KBM-7 (cell line): ENCODE measurements around the gene CREG1.
A peak's percentile ranks its signal among the peaks of the same experiment; 100 is the strongest.
"Not testable (repeated sequence)": the region's sequence is repeated elsewhere in the genome, so short reads cannot be mapped to it uniquely, and the experiment has no call there.

Experiments used
- DNase-seq: peaks from one replicate; pipeline ENCODE4 v3.0.0-alpha.2; 2015
- in situ Hi-C: fragments of 300-500 bp; cut with MboI; formaldehyde crosslinking; loops from 2 replicates; pipeline ENCODE4 v1.14.3; 2020; ENCODE audit warnings: low sequenced_read_pairs, low pct_unique_long_range_greater_than_20kb, mixed read lengths

Gene CREG1

GRCh38 chr1:167566766-167567165 is 13.2 kb upstream of the CREG1 start:
- no peak for DNase-seq
- in situ Hi-C loops, result no loop called here

- in situ Hi-C loops, result no loop called here
- no peak for DNase-seq
Measured at GRCh38 chr1:167565922-167566321, 12.4 kb upstream of the CREG1 start.

GRCh38 chr1:167564612-167565270 is 11.2 kb upstream of the CREG1 start:
- peak; percentile 67 for DNase-seq
- in situ Hi-C loops, result no loop called here

- DNase-seq, result no peak
- in situ Hi-C loops, result no loop called here
Measured at GRCh38 chr1:167563579-167564246, 10.2 kb upstream of the CREG1 start.

GRCh38 chr1:167562702-167563101 is 9.1 kb upstream of the CREG1 start:
- in situ Hi-C loops, result no loop called here
- DNase-seq, result no peak

GRCh38 chr1:167561753-167562152 is 8.2 kb upstream of the CREG1 start:
- in situ Hi-C loops, result no loop called here
- no peak for DNase-seq

- peak; percentile 80 for DNase-seq
- in situ Hi-C loops, result no loop called here
Measured at GRCh38 chr1:167555971-167556714, 2.6 kb upstream of the CREG1 start.

GRCh38 chr1:167555072-167555471 is 1.5 kb upstream of the CREG1 start:
- in situ Hi-C loops, result not testable (repeated sequence)

GRCh38 chr1:167554028-167554779 is 642 bp upstream of the CREG1 start:
- in situ Hi-C loops, result no loop called here
- no peak for DNase-seq

More at GRCh38 chr1:167555072-167555471, 1.5 kb upstream of the CREG1 start:
- DNase-seq, result not testable (repeated sequence)

- DNase-seq, result peak; percentile 30
- in situ Hi-C loops, result no loop called here
Measured at GRCh38 chr1:167551362-167551761, 2.2 kb downstream of the CREG1 start.

- in situ Hi-C loops, result no loop called here
- peak; percentile 60 for DNase-seq
Measured at GRCh38 chr1:167548059-167548932, 5.3 kb downstream of the CREG1 start.

GRCh38 chr1:167546935-167547334 is 6.6 kb downstream of the CREG1 start:
- no peak for DNase-seq
- in situ Hi-C loops, result no loop called here

GRCh38 chr1:167545349-167545748 is 8.2 kb downstream of the CREG1 start:
- DNase-seq, result no peak
- in situ Hi-C loops, result no loop called here

GRCh38 chr1:167544447-167545093 is 9.0 kb downstream of the CREG1 start:
- DNase-seq, result no peak
- in situ Hi-C loops, result no loop called here

- in situ Hi-C loops, result no loop called here
- DNase-seq, result no peak
Measured at GRCh38 chr1:167543199-167543990, 10.2 kb downstream of the CREG1 start.

GRCh38 chr1:167542109-167543032 is 11.2 kb downstream of the CREG1 start:
- in situ Hi-C loops, result no loop called here

More at GRCh38 chr1:167542109-167543032, 11.2 kb downstream of the CREG1 start:
- DNase-seq, result no peak
